Progenitor cell of endocrine pancreas (in vitro differentiated cells): ENCODE results near the gene MAPK7. TPM values are rescaled to one million over a fixed set of nuclear protein-coding genes. Genes with fewer than 3 reads are reported as not detected.
A peak's percentile ranks its signal among the peaks of the same experiment; 100 is the strongest.

ENCODE experiments used
- DNase-seq: peaks from one replicate; pipeline ENCODE4 v3.0.0; 2021; ENCODE audit warnings: low spot score; ENCODE audit not compliant: unreplicated experiment
- H3K27ac Mint-ChIP-seq: 2 replicates; pipeline ENCODE4 v1.8.0; 2021; ENCODE audit warnings: mild to moderate bottlenecking, moderate library complexity, mixed read lengths
- H3K27me3 Mint-ChIP-seq: 2 replicates; pipeline ENCODE4 v1.8.0; 2021; ENCODE audit warnings: mixed read lengths
- H3K36me3 Mint-ChIP-seq: 2 replicates; pipeline ENCODE4 v1.8.0; 2022; ENCODE audit warnings: mixed read lengths; ENCODE audit not compliant: insufficient read depth
- H3K4me1 Mint-ChIP-seq: 2 replicates; pipeline ENCODE4 v1.8.0; 2021; ENCODE audit warnings: low read depth, mixed read lengths
- H3K4me3 Mint-ChIP-seq: 2 replicates; pipeline ENCODE4 v1.8.0; 2021; ENCODE audit warnings: low read depth, mild to moderate bottlenecking, moderate library complexity, mixed read lengths
- H3K9me3 Mint-ChIP-seq: 2 replicates; pipeline ENCODE4 v1.8.0; 2021; ENCODE audit warnings: low read depth, mixed read lengths
- total RNA-seq: library from RNA; stranded (reverse); gene quantifications from 2 replicates; pipeline ENCODE4 v1.2.1, GENCODE V29; 2021
- TF ChIP-seq, protein P1 (sequence below): fragments of 200-600 bp; sonication (generic); IDR thresholded peaks from one replicate; pipeline ENCODE4 v1.5.0; 2021; ENCODE audit warnings: antibody characterized with exemption, mild to moderate bottlenecking; ENCODE audit not compliant: unreplicated experiment

The MAPK7 gene
- total RNA-seq, 1 donor from 2014 or later, result 41.8 TPM

DNA sequence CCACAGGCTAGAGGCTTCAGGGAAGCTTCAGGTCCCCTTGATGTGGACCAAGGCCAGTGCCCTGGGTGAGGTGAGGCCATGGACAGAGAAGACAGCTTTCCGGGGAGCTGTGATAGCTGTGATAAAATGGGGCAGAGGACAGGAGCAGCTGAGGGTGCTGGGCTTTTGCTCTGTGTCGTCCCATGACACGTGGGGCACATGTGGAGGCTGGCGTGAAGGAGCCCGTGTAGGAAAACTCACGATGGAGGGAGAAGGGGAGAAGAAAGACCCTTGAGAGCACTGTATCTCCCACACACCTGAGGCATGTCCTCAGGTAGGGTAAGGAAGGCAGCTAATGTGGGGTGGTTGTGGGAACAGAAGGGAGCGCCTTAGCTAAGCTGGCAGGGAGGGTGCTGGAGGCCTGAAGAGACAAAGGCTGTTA is 37.1 kb upstream of the MAPK7 start:
- Mint-ChIP-seq H3K4me3 (no peak overlapping the region), H3K9me3 (no peaks in the 10 kb centered on the region), H3K36me3 (no peaks in the 10 kb centered on the region), H3K27ac (peak overlapping the region; percentile 75), H3K27me3 (no peaks in the 10 kb centered on the region), H3K4me1 (peaks cover 5% of the 10 kb centered on the region)
- TF ChIP-seq, protein P1, sequence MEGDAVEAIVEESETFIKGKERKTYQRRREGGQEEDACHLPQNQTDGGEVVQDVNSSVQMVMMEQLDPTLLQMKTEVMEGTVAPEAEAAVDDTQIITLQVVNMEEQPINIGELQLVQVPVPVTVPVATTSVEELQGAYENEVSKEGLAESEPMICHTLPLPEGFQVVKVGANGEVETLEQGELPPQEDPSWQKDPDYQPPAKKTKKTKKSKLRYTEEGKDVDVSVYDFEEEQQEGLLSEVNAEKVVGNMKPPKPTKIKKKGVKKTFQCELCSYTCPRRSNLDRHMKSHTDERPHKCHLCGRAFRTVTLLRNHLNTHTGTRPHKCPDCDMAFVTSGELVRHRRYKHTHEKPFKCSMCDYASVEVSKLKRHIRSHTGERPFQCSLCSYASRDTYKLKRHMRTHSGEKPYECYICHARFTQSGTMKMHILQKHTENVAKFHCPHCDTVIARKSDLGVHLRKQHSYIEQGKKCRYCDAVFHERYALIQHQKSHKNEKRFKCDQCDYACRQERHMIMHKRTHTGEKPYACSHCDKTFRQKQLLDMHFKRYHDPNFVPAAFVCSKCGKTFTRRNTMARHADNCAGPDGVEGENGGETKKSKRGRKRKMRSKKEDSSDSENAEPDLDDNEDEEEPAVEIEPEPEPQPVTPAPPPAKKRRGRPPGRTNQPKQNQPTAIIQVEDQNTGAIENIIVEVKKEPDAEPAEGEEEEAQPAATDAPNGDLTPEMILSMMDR, result no peak
- DNase-seq, result no peak

DNA sequence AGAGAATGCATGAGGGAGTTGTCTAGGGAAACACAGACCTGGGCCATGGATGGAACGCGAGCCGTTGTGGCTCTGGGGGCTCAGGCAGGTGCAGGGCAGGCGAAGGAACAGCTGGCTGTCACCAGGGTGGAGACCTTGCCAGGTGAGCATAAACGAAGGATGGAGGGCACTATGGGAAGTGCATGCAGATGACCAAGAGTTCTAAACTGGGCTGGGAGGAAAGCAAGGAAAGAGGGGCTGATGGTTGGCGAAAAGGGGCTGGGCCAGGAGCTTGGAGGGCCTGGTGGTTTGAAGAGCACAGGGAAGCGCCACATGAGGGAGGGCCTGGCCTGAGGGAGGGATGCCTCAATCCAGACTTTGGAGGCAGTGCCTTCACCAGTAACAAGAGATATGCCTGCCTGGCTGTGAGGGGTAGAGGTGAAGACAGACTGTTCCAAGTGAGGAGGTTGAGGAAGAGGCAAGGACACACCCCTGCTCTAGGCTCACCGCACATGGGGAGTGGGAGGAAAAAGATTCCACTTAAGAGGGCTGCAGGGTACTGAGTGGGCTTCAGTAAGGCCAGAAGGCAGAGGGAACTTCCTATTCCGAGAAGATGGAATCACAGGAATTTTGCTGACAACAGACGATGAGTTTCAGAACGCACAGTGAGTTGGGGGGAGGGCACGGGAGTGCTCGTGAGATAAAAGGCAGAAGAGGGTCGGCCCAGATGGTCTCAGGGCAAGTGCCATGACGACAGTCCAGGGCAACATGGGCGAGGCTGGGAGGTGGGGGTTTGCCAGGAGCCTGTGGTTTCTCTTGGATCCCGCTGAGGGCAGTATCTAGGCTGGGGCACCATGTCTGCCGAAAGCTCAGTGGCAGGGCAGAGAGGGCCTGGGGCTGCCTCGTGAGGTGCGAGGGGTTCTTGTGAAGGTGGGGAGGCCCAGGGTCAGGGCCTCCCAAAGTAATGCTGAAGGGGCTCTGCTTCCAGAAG is 36.4 kb upstream of the MAPK7 start:
- Mint-ChIP-seq H3K4me1 (peaks cover 10% of the 10 kb centered on the region), H3K27ac (peak overlapping the region; percentile 75), H3K9me3 (no peaks in the 10 kb centered on the region), H3K4me3 (no peak overlapping the region), H3K27me3 (no peaks in the 10 kb centered on the region), H3K36me3 (peaks cover 4% of the 10 kb centered on the region)
- TF ChIP-seq, protein P1, result no peak
- no peak for DNase-seq

DNA sequence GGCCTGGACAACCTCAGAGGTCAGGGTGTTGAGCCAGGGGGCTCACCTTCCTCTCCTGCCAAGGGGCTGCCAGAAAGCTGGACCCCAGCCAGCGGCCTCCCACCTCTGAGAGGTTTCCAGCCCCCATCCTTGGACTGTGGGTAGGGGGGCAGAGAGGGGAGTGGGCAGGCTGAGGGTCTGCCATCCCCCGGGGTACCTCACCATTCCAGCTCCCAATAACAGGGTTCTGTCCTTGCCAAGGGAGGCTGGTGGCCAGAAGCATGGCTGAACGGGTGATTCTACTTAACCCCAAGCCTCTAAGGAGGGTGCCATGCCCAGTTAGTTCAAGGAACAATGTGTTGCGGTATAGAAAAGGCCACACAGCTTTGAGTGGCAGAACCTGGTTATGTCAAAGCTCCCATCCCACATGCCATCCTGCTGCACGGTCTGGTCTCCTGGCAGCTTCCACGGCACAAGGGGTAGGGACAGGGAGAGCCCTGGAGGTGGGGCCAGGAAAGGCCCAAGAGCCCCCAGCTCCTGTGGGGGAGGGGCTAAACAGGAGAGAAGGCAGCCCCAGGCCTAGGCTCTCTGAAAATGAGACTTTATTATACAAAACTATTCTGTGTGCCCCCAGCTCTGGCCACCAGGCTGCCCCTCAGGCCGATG is 35.6 kb upstream of the MAPK7 start:
- H3K4me3 Mint-ChIP-seq, result no peak overlapping the region
- no peak overlapping the region for H3K27ac Mint-ChIP-seq
- H3K9me3 Mint-ChIP-seq, result no peaks in the 10 kb centered on the region
- peaks cover 13% of the 10 kb centered on the region for H3K4me1 Mint-ChIP-seq
- TF ChIP-seq, protein P1, result no peak
- peaks cover 4% of the 10 kb centered on the region for H3K36me3 Mint-ChIP-seq
- H3K27me3 Mint-ChIP-seq, result no peaks in the 10 kb centered on the region
- no peak for DNase-seq

DNA sequence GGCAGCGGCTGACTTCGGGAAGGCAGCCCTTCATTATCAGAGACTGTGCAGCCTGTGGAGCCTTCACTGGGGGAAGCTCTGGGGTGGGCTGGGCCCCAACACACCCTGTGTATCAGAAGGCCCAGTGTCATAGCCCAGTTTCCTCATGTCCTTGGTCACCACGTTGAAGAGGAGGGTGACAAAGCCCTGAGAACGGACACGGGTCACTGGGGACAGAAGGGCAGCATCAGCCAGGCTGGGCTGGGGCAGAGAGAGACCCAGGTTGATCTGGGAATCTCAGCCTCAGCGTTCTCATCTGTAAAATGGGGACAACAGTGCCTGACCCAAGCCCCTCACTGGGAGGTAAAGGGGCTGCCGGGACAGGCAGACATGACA is 35.1 kb upstream of the MAPK7 start:
- no peak overlapping the region for H3K27ac Mint-ChIP-seq
- H3K4me1 Mint-ChIP-seq, result peaks cover 13% of the 10 kb centered on the region
- DNase-seq, result no peak
- no peaks in the 10 kb centered on the region for H3K9me3 Mint-ChIP-seq
- H3K27me3 Mint-ChIP-seq, result no peaks in the 10 kb centered on the region
- TF ChIP-seq, protein P1, result no peak
- no peak overlapping the region for H3K4me3 Mint-ChIP-seq
- peaks cover 4% of the 10 kb centered on the region for H3K36me3 Mint-ChIP-seq

DNA sequence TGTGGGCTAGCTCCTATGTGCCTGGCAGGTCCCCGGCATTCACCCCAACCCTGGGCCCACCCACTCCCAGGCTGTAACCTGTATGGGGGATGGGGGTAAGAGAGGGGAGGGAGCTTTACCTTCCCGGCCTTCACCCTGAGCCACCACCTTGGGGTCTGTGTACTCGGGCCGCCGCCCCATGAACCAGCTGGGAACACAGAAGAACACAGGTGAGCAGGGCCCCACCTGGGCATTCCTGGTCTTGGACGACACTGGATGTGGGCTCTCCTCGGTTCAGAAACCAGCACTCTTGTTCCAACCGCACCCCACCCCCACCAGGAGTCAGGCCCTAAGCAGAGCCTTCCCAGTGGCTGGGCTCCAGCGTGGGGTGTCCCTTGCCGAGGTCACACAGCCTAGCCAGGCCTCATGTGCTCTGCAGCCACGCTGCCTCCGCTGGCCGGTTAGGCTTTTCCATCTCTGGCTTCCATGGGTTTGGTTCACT is 34.6 kb upstream of the MAPK7 start:
- no peak overlapping the region for H3K27ac Mint-ChIP-seq
- H3K9me3 Mint-ChIP-seq, result no peaks in the 10 kb centered on the region
- TF ChIP-seq, protein P1, result no peak
- peaks cover 13% of the 10 kb centered on the region for H3K4me1 Mint-ChIP-seq
- peaks cover 4% of the 10 kb centered on the region for H3K36me3 Mint-ChIP-seq
- no peak for DNase-seq
- no peak overlapping the region for H3K4me3 Mint-ChIP-seq
- H3K27me3 Mint-ChIP-seq, result no peaks in the 10 kb centered on the region
